Activated CD4-positive, alpha-beta T cell treated with anti-CD3 and anti-CD28 coated beads for 48 hours (primary cell): ENCODE data around the gene SLC22A2.
"Not testable (repeated sequence)": the region's sequence is repeated elsewhere in the genome, so short reads cannot be mapped to it uniquely, and the experiment has no call there.

Experiments used
- DNase-seq: peaks from one replicate; pipeline ENCODE4 v3.0.0-alpha.2; 2020

The SLC22A2 gene

DNA sequence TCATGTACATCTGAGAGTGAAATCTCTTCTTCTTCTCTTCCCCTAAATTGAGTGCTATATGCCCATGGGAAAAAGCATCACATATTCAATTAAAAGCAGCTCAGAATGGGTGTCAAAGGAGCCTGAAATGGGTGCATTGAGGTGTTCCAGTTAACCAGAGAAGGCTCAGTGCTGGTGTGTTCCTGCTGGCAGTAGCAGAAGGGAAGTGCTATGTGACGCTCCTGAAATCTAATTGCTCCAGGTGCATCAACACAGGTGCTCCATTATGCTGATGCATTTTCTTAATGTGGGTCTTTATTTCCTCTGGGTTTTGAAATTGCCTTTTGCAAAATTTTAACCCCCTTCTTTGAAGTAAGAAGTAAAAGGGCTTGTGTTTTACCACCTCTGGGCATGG lies 17.9 kb downstream of the SLC22A2 start:
- DNase-seq = no peak

DNA sequence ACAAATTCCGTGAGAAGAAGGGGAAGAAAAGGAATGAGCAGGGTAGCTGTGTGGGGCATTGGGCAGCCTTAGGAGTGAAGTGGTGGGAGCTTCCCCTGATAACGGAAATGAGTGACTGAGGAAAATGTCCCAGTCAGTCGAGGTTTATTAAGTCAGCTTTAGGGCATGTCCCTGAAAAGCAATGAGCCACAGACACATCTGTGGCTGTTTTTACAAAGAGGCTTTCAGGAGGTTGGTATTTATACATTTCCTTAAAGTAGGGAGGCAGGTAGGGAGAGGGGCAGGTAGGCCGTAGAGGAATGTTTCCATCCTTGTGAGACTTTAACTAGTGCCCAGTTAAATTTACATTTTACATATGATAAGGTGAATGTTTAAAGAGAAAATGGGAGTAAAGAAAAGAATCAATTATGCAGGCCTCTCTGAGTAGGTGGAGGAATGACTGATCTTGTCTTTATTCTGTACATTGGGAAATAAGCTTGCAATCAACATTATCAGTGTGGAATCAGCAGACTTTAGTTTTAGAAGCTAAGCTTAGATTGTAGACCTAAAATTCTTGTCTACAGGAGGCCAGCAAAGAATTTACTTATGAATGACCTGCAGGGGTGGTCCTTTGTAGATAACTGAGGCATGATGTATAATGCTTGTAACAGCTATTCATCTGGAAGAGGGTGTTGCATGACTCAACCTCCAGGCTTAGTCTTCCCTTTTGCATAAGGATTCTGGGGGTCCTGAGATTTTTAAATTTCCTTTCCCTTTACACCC lies 18.5 kb downstream of the SLC22A2 start:
- no peak for DNase-seq

- DNase-seq = no peak
Observed at GRCh38 chr6:160238761-160239751, 19.6 kb downstream of the SLC22A2 start.

DNA sequence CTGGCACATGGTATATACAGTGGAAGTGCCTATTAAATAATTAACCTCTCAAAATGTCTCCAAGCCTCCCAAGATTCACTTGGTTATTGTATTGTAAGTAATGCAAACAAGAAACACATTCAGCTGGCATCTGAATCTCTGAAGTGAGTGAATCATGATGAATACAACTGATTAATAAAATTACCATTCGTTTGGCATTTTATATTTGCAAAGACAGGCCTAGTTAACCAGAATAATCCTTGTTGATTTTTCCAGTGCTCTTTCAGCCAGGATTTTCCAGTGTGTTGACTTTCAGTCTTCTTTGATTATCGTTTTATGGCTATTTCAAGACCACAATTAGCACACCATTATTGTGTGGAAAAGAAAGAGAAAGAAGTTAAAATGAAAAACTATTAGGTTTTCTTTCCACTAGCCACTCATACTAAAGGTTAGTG lies 20.3 kb downstream of the SLC22A2 start:
- DNase-seq = no peak

- DNase-seq = not testable (repeated sequence)
Observed at GRCh38 chr6:160237597-160238275, 20.9 kb downstream of the SLC22A2 start.

DNA sequence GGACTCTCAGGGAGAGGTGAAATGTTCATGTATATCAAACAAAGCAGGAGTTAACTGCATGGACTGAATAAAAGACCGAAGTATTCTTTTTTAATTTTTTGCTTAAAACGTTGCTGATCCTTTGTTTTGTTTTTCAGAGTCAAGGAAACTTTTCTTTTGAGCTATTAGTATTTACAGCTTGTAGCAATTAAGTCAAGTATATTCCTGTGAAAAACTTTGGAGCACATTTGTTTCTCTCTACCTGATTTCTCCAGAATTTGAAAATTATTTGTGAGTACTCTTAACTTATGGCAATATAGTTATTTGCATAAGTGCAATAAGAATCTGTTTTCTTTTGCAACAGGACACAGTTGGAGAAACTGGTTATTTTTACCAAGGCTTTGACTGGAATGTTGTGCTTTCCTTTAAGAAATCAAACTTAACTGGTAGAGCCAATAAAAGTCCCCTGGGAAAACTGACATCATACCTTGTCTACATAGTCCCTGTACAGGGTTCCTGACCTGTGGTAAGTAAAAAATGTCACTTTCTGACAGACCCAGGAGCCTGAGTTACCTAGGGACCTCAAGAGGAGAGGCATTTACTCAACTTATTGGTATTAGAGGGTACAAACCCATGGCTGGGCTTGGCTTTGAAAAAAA lies 22.3 kb downstream of the SLC22A2 start:
- DNase-seq = not testable (repeated sequence)

- not testable (repeated sequence) for DNase-seq
Observed at GRCh38 chr6:160233950-160234640, 24.5 kb downstream of the SLC22A2 start.

- no peak for DNase-seq
Observed at GRCh38 chr6:160227769-160228161, 30.9 kb downstream of the SLC22A2 start.

DNA sequence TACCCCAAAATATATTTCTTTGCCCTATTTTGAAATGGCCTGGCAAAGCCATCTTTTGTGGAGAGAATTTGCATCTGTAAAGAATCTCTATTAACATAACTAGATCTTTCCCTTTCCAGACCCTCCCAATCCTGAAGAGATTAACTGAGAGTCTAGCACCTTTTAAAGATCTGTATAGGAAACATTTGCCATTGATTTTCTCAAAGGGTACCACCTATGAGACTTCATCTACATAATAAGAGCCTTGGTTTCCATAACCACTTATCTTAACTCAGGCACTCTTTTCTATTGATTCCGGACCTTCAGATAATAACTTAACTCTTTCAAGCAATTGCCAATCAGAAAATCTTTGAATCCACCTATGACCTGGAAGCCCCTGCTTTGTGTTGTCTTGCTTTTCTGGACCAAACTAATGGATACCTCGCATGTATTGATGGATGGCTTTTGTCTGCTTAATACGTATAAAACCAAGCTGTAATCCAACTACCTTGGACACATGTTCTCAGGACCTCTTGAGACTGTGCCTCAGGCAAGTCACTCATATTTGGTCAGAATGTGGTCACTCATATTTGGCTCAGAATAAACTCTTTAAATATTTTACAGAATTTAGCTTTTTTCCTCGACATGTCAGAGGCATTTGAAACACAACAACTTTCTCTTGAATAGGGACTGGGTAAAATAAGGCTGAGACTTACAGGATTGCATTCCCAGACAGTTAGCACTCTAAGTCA lies 31.4 kb downstream of the SLC22A2 start:
- DNase-seq = no peak

GRCh38 chr6:160226118-160226591 lies 32.5 kb downstream of the SLC22A2 start:
- DNase-seq = peak; percentile 77

GRCh38 chr6:160224639-160225237 lies 33.9 kb downstream of the SLC22A2 start:
- no peak for DNase-seq

DNA sequence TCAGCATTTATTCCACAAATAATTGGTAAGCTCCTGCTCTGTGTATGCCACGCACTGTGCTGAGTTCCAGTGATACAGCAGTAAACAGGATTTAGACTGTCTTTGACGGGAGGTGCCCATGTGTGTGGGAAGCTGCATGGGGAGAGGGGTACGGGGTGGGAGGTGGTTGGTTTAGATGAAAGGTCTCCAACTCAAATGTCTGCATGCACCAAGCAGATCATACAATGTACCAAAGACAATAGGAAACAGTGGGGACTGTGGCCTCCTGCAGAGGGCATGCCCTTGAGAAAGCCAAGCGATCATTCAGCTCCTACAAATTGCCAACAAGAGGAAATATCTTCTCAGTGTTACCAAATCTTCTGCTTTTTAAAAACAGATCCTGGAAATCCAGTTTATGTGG lies 36.1 kb downstream of the SLC22A2 start:
- no peak for DNase-seq

DNA sequence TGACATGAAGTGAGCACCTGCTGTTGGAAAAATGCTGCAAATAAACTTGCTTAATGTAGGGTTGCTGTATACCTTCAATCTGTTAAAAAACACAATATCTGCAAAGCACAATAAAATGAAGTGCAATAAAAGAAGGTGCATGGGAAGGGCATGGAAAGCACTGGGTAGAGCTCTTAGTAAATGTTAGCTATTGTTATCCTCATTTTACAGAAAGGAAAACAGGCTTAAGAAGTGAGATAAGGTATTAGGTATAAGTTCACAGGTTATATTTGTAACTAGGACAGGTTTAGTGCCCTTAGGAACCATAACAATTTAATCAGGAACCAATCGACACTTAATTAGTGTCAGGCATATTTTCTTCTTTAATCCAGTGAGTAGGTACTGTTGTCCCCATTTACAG lies 36.7 kb downstream of the SLC22A2 start:
- DNase-seq = no peak

DNA sequence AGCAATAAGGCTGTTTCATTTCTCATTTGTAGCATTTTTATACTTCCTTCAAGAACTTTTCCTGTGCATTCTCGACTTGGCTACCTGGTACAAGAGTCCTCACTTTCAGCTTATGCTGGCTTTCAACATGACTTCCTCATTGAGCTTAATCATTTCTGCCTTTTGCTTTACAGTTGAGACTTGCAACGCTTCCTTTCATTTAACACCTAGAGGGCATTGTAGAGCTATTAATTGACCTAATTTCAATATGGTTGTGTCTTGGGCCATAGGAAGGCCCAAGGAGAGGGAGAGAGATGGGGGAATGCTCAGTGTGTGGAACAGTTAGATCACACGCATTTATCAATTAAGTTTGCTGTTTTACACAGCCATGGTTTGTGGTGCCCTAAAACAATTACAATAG lies 37.2 kb downstream of the SLC22A2 start:
- no peak for DNase-seq

GRCh38 chr6:160218810-160219209 lies 39.8 kb downstream of the SLC22A2 start:
- no peak for DNase-seq

DNA sequence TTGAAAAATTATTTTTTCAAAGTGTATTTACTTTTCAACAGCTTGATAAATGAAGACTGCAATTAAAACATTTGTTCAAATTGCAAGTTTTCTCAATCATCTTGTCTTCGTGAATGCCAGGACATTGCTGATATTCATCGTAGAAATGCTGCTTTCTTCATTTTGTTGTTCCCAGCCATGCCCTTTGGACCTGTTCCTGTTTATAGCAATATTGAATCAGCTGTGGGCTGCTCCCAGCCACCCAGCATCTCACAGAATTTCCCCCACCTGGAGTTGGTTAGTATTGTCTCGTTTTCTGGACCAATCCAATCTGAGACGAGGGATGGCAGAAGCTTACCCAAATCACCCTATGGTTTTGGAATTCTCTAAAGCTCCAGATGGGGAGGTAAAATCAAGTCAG lies 40.8 kb downstream of the SLC22A2 start:
- no peak for DNase-seq

DNA sequence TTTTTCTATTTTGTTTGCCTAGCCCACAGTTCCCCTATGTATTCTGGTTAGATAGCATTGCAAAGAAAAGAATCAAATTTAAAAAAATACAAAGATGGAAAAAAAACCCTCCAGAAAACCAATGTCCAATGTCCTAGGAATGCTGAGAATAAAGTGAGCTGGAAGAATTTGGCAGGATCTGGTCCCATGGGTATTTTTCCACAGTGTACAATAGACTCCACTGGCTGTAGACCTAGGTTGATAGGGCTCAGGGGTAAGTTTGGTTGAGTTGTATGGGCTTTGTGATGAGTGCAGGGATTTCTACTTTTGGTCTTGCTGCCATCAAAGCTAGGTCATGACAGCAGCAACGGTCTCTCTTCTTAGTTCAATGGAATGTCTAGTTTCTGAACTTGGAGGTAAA lies 41.5 kb downstream of the SLC22A2 start:
- no peak for DNase-seq

GRCh38 chr6:160215232-160215631 lies 43.4 kb downstream of the SLC22A2 start:
- DNase-seq = no peak

DNA sequence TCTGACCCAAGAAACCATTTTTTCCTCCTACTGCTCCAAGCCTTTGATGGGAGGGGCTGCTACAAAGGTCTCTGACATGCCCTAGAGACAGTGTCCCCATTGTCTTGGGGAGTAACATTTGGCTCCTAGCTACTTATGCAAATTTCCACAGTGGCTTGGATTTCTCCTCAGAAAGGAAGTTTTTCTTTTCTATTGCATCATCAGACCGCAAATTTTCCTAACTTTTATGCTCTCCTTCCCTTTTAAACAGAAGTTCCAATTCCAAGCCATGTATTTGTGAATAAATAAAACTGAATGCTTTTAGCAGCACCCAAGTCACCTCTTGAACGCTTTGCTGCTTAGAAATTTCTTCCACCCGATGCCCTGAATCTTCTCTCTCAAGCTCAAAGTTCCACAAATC lies 51.0 kb downstream of the SLC22A2 start:
- DNase-seq = no peak

DNA sequence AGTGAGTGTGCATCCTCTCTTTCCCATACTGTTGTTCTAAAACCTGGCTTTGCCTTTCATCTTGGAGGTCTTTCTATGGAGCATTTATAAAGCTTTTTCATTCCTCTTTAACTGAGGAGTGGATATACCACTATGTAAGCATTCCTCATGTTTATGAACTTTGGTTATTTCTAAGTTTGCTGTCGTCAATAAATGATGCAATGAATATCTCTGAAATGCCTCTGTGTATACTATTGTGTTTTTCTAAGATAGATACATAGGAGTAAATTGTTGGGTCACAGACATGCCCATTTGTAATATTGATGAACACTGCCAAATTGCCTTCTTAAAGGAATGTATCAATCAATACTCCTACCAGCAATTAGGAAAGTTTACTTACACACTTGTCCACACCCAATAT lies 53.9 kb downstream of the SLC22A2 start:
- no peak for DNase-seq

DNA sequence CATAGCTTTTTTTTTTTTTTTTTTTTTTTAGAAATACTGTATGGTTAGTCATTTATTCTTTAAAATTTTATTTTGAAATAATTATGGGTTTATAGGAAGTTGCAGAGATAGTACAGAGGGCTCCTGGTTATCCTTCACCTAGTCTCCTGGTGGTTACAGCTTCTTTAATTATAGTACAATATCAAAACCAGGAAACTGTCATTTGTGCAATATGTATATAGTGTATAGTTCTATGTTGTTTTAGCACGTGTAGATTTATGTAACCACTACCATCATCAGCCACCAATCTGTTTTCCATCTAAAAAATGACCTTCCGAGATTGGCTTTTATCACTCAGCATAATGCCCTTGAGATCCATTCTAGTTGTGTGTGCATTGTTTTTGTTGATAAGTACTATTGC lies 54.7 kb downstream of the SLC22A2 start:
- DNase-seq = no peak
